H1 (cell line): ENCODE data around the gene PID1. TPM values are rescaled to one million over a fixed set of nuclear protein-coding genes. Genes with fewer than 3 reads are reported as not detected.

Experiments used
- CTCF ChIA-PET: fragments of 300-600 bp; sonication (Branson Sonifier 250); formaldehyde crosslinking; loops from one replicate; lab custom pipeline; 2021; ENCODE audit not compliant: partially characterized antibody; lab: Charles Lee
- POLR2A ChIA-PET: fragments of 300-600 bp; sonication (Branson Sonifier 250); formaldehyde crosslinking; loops from one replicate; lab custom pipeline; 2021; ENCODE audit warnings: inconsistent platforms; ENCODE audit not compliant: partially characterized antibody; lab: Charles Lee
- DNase-seq, 2 experiments: peaks; one replicate each; pipeline versions ENCODE4 v3.0.0 to v3.0.0-alpha.2; 2010 to 2022; ENCODE audit warnings: low spot score in 2 of 2, low read depth in 1 of 2, mixed read lengths in 1 of 2
- FAIRE-seq: peaks from 2 replicates; lab custom pipeline; 2011; peaks lifted over from hg19 to GRCh38; lab: Jason Lieb, UNC
- H2AFZ ChIP-seq: 2 replicates; pipeline ENCODE4 v1.8.1; 2012; ENCODE audit warnings: low read length, inconsistent platforms
- H2AK5ac ChIP-seq: 2 replicates; pipeline ENCODE4 v1.6.1; 2013; ENCODE audit warnings: low read depth, low read length
- H2BK120ac ChIP-seq: replicated peaks from 2 replicates; pipeline ENCODE3; 2013; ENCODE audit warnings: low read depth, low read length, inconsistent platforms
- H2BK12ac ChIP-seq: 2 replicates; pipeline ENCODE4 v1.6.1; 2013; ENCODE audit warnings: low read depth, low read length
- H2BK15ac ChIP-seq: 2 replicates; pipeline ENCODE4 v1.6.1; 2013; ENCODE audit warnings: low read length
- H2BK20ac ChIP-seq: 2 replicates; pipeline ENCODE4 v1.6.1; 2013; ENCODE audit warnings: low read length
- H2BK5ac ChIP-seq: 2 replicates; pipeline ENCODE4 v1.6.1; 2013; ENCODE audit warnings: low read depth, low read length
- H3K14ac ChIP-seq: 2 replicates; pipeline ENCODE4 v1.6.1; 2013; ENCODE audit warnings: inconsistent platforms; ENCODE audit not compliant: insufficient read length
- H3K18ac ChIP-seq: 2 replicates; pipeline ENCODE4 v1.6.1; 2013; ENCODE audit warnings: low read length; ENCODE audit errors: extremely low read depth
- H3K23ac ChIP-seq: 2 replicates; pipeline ENCODE4 v1.6.1; 2013; ENCODE audit warnings: inconsistent platforms; ENCODE audit not compliant: insufficient read length
- H3K23me2 ChIP-seq: 2 replicates; pipeline ENCODE4 v1.6.1; 2013; ENCODE audit warnings: low read depth, low read length
- H3K27ac ChIP-seq: 2 replicates; pipeline ENCODE4 v1.6.1; 2011; ENCODE audit warnings: low read depth, low read length, inconsistent platforms
- H3K27me3 ChIP-seq, 4 experiments: replicated peaks in 1 of 4; 1 replicate in 1 of 4; 2 replicates in 3 of 4; pipeline versions ENCODE4 v1.6.1 to v1.8.1; 2011 to 2013; ENCODE audit warnings: low read length in 3 of 4, mild to moderate bottlenecking in 3 of 4, inconsistent platforms in 2 of 4, mixed read lengths in 2 of 4, moderate library complexity in 1 of 4; ENCODE audit not compliant: control insufficient read depth in 3 of 4, insufficient read depth in 3 of 4; ENCODE audit errors: extremely low read depth in 1 of 4
- H3K36me3 ChIP-seq, 4 experiments: 2 replicates each; pipeline versions ENCODE4 v1.6.1 to v1.8.1; 2011 to 2013; ENCODE audit warnings: mild to moderate bottlenecking in 4 of 4, low read length in 3 of 4, moderate library complexity in 2 of 4, control low read depth in 1 of 4, inconsistent platforms in 1 of 4; ENCODE audit not compliant: insufficient read depth in 4 of 4, control insufficient read depth in 2 of 4
- H3K4ac ChIP-seq: replicated peaks from 2 replicates; pipeline ENCODE3; 2013; ENCODE audit warnings: low read length, low read depth, mixed read lengths, inconsistent platforms; ENCODE audit not compliant: insufficient read length
- H3K4me1 ChIP-seq, 4 experiments: replicated peaks in 1 of 4; 1 replicate in 1 of 4; 2 replicates in 3 of 4; pipeline versions ENCODE4 v1.6.1 to v1.8.1; 2011 to 2013; ENCODE audit warnings: low read length in 3 of 4, inconsistent platforms in 2 of 4, mixed read lengths in 1 of 4; ENCODE audit not compliant: insufficient read depth in 4 of 4, control insufficient read depth in 3 of 4
- H3K4me2 ChIP-seq, 2 experiments: 2 replicates each; pipeline versions ENCODE4 v1.6.1 to v1.8.1; 2011 to 2013; ENCODE audit warnings: low read depth in 2 of 2, low read length in 2 of 2, control low read depth in 1 of 2, inconsistent platforms in 1 of 2, mild to moderate bottlenecking in 1 of 2; ENCODE audit not compliant: insufficient read depth in 1 of 2
- H3K4me3 ChIP-seq, 4 experiments: fragments of 200-600, 300-600 bp in 1 of 4; sonication (generic), shearing (Covaris generic), sonication (Bioruptor Twin) in 1 of 4; 2 replicates each; pipeline versions ENCODE4 v1.5.1 to v1.8.1; 2011 to 2016; ENCODE audit warnings: low read length in 4 of 4, low read depth in 3 of 4, control low read depth in 2 of 4, inconsistent platforms in 2 of 4, mild to moderate bottlenecking in 2 of 4, mixed read lengths in 1 of 4, moderate library complexity in 1 of 4; ENCODE audit not compliant: insufficient read depth in 2 of 4; ENCODE audit errors: extremely low read depth in 1 of 4
- H3K56ac ChIP-seq: replicated peaks from 2 replicates; pipeline ENCODE3; 2013; ENCODE audit warnings: low read depth, mild to moderate bottlenecking, mixed read lengths, low read length, inconsistent platforms; ENCODE audit not compliant: insufficient read length
- H3K79me1 ChIP-seq: 2 replicates; pipeline ENCODE4 v1.6.1; 2013; ENCODE audit warnings: low read depth, low read length, control low read depth
- H3K79me2 ChIP-seq, 2 experiments: 2 replicates each; pipeline versions ENCODE4 v1.6.1 to v1.8.1; 2012 to 2013; ENCODE audit warnings: low read length in 2 of 2, mild to moderate bottlenecking in 2 of 2, inconsistent platforms in 1 of 2; ENCODE audit not compliant: insufficient read depth in 2 of 2, control insufficient read depth in 1 of 2
- H3K9ac ChIP-seq, 4 experiments: replicated peaks in 1 of 4; 1 replicate in 1 of 4; 2 replicates in 3 of 4; pipeline versions ENCODE4 v1.6.1 to v1.8.1; 2011 to 2013; ENCODE audit warnings: low read depth in 3 of 4, low read length in 3 of 4, control low read depth in 2 of 4, mild to moderate bottlenecking in 2 of 4, moderate library complexity in 2 of 4, inconsistent platforms in 1 of 4; ENCODE audit errors: extremely low read depth in 1 of 4
- H3K9me3 ChIP-seq, 2 experiments: 2 replicates each; pipeline versions ENCODE4 v1.6.1 to v1.8.1; 2012 to 2013; ENCODE audit warnings: mild to moderate bottlenecking in 2 of 2, moderate library complexity in 2 of 2, control low read depth in 1 of 2, inconsistent platforms in 1 of 2, low read depth in 1 of 2, low read length in 1 of 2, mixed read lengths in 1 of 2; ENCODE audit not compliant: insufficient read depth in 2 of 2
- H4K20me1 ChIP-seq, 2 experiments: replicated peaks in 1 of 2; 2 replicates each; pipeline versions ENCODE3 to v1.8.1; 2011 to 2013; ENCODE audit warnings: inconsistent platforms in 2 of 2, low read length in 2 of 2, mild to moderate bottlenecking in 1 of 2; ENCODE audit not compliant: insufficient read depth in 2 of 2, control insufficient read depth in 1 of 2
- H4K5ac ChIP-seq: 2 replicates; pipeline ENCODE4 v1.6.1; 2013; ENCODE audit warnings: low read length, low read depth, mixed read lengths, inconsistent platforms; ENCODE audit not compliant: insufficient read length
- H4K8ac ChIP-seq: 2 replicates; pipeline ENCODE4 v1.8.0; 2013; ENCODE audit warnings: mild to moderate bottlenecking, moderate library complexity, low read length, inconsistent platforms; ENCODE audit not compliant: insufficient read depth; ENCODE audit errors: extremely low read depth
- H4K91ac ChIP-seq: replicated peaks from 2 replicates; pipeline ENCODE3; 2013; ENCODE audit warnings: low read length, mixed read lengths, inconsistent platforms; ENCODE audit not compliant: insufficient read length
- CTBP2 ChIP-seq: IDR thresholded peaks from 2 replicates; pipeline ENCODE4 v1.7.0; 2011; ENCODE audit warnings: borderline replicate concordance, mild to moderate bottlenecking, moderate library complexity, mixed read lengths, low read length; ENCODE audit not compliant: insufficient read depth, insufficient read length
- KDM4A ChIP-seq: IDR thresholded peaks from one replicate; pipeline ENCODE4 v1.7.1; 2012; ENCODE audit warnings: low read depth, mild to moderate bottlenecking, moderate library complexity, low read length, inconsistent platforms; ENCODE audit not compliant: severe bottlenecking
- MAFK ChIP-seq: IDR thresholded peaks from 2 replicates; pipeline ENCODE4 v1.6.1; 2012; ENCODE audit warnings: low read depth, mild to moderate bottlenecking, improper control_type of control experiment, low read length
- PHF8 ChIP-seq: fragments of 200-600 bp; sonication (generic); conservative IDR thresholded peaks from 2 replicates; pipeline ENCODE4 v1.7.1; 2012; ENCODE audit warnings: low read depth, mild to moderate bottlenecking, inconsistent platforms, low read length, moderate library complexity
- RBBP5 ChIP-seq: IDR thresholded peaks from 2 replicates; pipeline ENCODE4 v1.7.1; 2012; ENCODE audit warnings: low read depth, mild to moderate bottlenecking, inconsistent platforms, low read length, moderate library complexity, borderline replicate concordance
- RXRA ChIP-seq: IDR thresholded peaks from 2 replicates; pipeline ENCODE4 v1.6.1; 2011; ENCODE audit warnings: low read depth, mild to moderate bottlenecking, low read length, moderate library complexity; ENCODE audit not compliant: insufficient read depth
- TAF7 ChIP-seq: optimal IDR thresholded peaks from 2 replicates; pipeline ENCODE3; 2011; ENCODE audit warnings: low read depth, mild to moderate bottlenecking, inconsistent platforms, low read length, moderate library complexity, borderline replicate concordance
- TCF12 ChIP-seq: IDR thresholded peaks from 2 replicates; pipeline ENCODE4 v1.6.1; 2011; ENCODE audit warnings: low read depth, mild to moderate bottlenecking, low read length
- WGBS, 2 experiments: shearing (Covaris generic) in 1 of 2; methylation state at CpG; one replicate each; pipeline versions ENCODE4 v1.1.6 to v1.1.7; 2013 to 2015; ENCODE audit warnings: low lambda C conversion rate in 2 of 2, mixed read lengths in 2 of 2, inconsistent platforms in 1 of 2, low coverage in 1 of 2, missing lambda C conversion rate in 1 of 2; ENCODE audit not compliant: insufficient replicate concordance in 2 of 2, insufficient coverage in 1 of 2, insufficient read length in 1 of 2; ENCODE audit errors: extremely low coverage in 1 of 2, missing lambda C conversion rate in 1 of 2; 5-methylcytosine and 5-hydroxymethylcytosine counted together
- polyA plus RNA-seq, 7 experiments: library from polyadenylated mRNA; depleted of rRNA in 3 of 7; stranded (reverse) in 5 of 7; unstranded in 2 of 7; fragments of >200 nt in 5 of 7; fragments of 200-250 nt in 2 of 7; gene quantifications; 1 replicate in 5 of 7; 2 replicates in 1 of 7; 4 replicates in 1 of 7; pipeline versions ENCODE4 v1.2.1 to v1.2.3, GENCODE V29; 2011 to 2013; ENCODE audit warnings: missing spikeins in 2 of 7, mixed read lengths in 2 of 7
- total RNA-seq: library from RNA; stranded (reverse); fragmentation: NEBNext Ultra II Directional; extraction: Animal tissue kit (Norgen Biotek cat#: 25700); gene quantifications from 2 replicates; pipeline ENCODE4 v1.2.1, GENCODE V29; 2021
- TF ChIP-seq, protein P1 (sequence below): IDR thresholded peaks from 2 replicates; pipeline ENCODE4 v1.6.1; 2011; ENCODE audit warnings: low read depth, mild to moderate bottlenecking, low read length; ENCODE audit not compliant: insufficient read depth

PID1 gene
- total and polyA plus RNA-seq, 2 of the 8 experiments (the other 6 are each of a cell fraction or from before 2014, with no cell fraction given) = 1.5 to 3.3 TPM

DNA sequence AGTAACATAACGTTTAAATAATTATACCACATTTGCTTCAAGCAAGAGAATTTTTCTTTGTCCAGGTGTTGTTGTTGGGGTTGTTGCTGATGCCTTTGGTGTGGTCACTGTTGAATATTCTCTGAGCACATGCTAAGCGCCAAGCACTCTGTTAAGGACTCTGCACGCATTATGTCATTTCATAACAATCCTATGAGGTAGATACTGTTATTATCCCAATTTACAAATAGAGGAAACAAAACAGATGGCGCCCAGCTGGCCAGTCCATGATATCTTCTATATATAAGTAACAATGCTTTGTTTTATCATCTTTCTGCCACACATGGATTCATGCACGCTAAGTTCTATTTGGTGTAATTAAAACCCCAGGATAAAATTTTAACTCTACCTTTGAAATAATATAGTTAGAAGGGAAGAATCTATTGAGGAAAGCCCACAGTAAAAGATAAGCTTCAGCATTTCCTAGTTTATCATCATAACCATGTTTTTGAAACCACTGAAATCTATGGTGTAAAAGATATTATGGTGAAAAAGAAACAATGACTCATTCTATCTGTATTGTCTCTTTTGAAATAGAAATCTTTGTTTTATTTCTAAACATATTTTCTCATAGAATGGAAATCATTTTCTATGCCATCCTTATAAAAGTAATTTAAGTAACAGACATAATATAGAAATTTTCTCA, 199.7 kb downstream of the PID1 start:
- Histone ChIP-seq H2AK5ac (no peak overlapping the region), H3K4ac (no peak overlapping the region), H3K23me2 (no peaks in the 10 kb centered on the region), H3K14ac (no peak overlapping the region), H2BK20ac (no peak overlapping the region), H3K4me3 (no peak overlapping the region), H2BK120ac (no peak overlapping the region), H3K27ac (no peak overlapping the region), H3K23ac (no peak overlapping the region), H3K79me2 (no peaks in the 10 kb centered on the region), H4K8ac (no peak overlapping the region), H2BK15ac (no peak overlapping the region), H4K20me1 (no peaks in the 10 kb centered on the region), H2AFZ (no peak overlapping the region), H2BK5ac (no peak overlapping the region), H3K56ac (no peak overlapping the region), H3K9me3 (no peaks in the 10 kb centered on the region), H3K9ac (no peak overlapping the region), H3K4me1 (no peaks in the 10 kb centered on the region), H2BK12ac (no peak overlapping the region), H3K4me2 (no peak overlapping the region), H3K79me1 (no peaks in the 10 kb centered on the region), H3K18ac (no peak overlapping the region), H3K36me3 (no peaks in the 10 kb centered on the region), H3K27me3 (no peaks in the 10 kb centered on the region), H4K5ac (no peak overlapping the region), H4K91ac (no peak overlapping the region)
- POLR2A ChIA-PET = no interaction called here
- CTCF ChIA-PET = no interaction called here
- WGBS, 2 experiments = 95% methylated on average over 5 of the region's 5 CpGs; no CpG with 5 or more reads in 1 of the 2 experiments
- DNase-seq = no peak
- no peak for FAIRE-seq
- TF ChIP-seq RBBP5 (no peak), TCF12 (no peak), PHF8 (no peak), RXRA (no peak), MAFK (no peak), KDM4A (no peak), CTBP2 (no peak), TAF7 (no peak)
- TF ChIP-seq, protein P1, sequence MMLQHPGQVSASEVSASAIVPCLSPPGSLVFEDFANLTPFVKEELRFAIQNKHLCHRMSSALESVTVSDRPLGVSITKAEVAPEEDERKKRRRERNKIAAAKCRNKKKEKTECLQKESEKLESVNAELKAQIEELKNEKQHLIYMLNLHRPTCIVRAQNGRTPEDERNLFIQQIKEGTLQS = no peak
